ENCODE results near the gene GRIN3A.

DNA sequence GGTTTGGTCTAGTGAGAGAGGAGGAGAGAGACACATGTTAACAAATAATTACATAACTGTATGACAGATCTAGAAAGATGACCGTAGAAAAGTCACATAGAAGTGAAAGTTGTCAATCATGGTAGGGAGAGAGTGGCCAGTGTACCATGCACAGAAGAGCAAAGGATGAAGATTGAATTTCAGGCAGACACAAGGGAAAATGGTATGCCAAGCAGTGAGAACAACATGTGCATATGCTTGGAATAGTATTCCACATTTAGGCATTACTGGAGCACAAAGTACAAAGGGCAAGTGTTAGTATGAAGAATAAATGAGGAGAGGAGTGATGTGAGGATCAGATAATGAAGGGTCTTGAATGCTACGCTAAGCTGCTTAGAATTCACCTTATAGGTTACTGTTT lies 20.3 kb downstream of the GRIN3A start:
- TF ChIP-seq, protein P1, sequence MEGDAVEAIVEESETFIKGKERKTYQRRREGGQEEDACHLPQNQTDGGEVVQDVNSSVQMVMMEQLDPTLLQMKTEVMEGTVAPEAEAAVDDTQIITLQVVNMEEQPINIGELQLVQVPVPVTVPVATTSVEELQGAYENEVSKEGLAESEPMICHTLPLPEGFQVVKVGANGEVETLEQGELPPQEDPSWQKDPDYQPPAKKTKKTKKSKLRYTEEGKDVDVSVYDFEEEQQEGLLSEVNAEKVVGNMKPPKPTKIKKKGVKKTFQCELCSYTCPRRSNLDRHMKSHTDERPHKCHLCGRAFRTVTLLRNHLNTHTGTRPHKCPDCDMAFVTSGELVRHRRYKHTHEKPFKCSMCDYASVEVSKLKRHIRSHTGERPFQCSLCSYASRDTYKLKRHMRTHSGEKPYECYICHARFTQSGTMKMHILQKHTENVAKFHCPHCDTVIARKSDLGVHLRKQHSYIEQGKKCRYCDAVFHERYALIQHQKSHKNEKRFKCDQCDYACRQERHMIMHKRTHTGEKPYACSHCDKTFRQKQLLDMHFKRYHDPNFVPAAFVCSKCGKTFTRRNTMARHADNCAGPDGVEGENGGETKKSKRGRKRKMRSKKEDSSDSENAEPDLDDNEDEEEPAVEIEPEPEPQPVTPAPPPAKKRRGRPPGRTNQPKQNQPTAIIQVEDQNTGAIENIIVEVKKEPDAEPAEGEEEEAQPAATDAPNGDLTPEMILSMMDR (IDR thresholded peaks at IDR 0.05), result no peak
- no peak for TF ChIP-seq TCF12 (IDR thresholded peaks at IDR 0.05)
- no peak for TF ChIP-seq RCOR1 (IDR thresholded peaks at IDR 0.05; ENCODE audit: low read length)
